DMS153 (cell line): ENCODE data around the gene CFAP97D2.
A peak's percentile ranks its signal among the peaks of the same experiment; 100 is the strongest.

Source experiments
- DNase-seq: peaks from one replicate; lab custom pipeline; 2025; lab: John Stamatoyannopoulos, UW

Gene CFAP97D2

DNA sequence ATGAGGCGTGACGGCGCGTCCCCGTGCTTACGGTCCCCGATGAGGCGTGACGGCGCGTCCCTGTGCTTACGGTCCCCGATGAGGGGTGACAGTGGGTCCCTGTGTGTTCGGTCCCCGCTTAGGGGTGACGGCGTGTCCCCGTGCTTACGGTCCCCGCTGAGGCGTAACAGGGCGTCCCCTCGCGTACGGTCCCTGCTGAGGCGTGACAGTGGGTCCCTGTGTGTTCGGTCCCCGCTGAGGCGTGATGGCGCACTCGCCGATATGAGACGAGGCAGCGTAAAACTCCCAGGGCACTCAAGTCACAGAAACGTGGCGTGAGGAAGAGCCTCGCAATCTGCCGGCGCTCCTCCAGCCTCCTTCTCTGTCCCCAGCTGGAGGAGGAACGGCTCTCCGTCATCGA is 20.9 kb downstream of the CFAP97D2 start:
- DNase-seq: no peak

DNA sequence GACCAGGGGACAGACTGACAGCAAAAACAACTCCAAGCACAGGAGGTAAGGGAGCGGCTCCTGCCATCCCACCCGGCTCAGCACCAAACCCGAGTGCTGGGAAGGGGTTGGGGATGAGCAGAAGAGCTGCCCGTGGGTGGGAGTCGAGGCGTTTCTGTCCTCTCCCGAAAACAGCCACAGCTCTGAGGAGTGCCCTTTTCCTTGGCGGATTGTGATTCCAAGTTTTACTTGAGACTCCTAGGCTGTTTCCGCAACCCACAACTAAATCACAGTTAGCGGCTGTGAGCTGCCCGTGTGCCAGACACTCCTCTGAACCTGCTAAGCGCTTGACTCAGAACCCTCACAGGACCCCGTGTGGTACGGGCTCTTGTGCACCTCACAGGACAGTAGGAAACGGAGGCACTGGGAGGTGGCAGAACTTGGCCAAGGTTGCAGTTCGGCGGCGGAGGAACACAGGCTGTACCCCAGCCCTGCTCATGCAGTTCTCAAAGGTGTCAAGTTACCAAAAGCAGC is 21.4 kb downstream of the CFAP97D2 start:
- no peak for DNase-seq

DNA sequence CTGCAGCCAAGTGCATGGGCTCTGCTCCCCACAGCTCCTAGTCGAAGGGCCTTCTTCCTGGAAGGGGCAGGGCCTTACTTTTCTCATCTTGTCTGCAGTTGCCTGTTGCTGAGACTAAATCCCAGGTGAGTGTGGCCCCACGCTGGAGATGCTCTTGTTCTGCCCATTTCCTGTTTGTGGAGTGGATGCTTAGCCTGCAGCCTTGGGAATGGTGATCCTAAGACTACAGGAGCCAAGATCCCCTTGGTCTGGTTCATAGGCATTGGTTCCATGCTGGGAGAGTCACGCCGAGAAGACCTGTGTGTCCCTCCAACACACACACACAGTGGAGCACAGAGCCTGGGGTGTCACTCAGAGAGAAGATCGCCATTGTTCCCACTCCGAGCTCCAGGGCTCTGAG is 23.5 kb downstream of the CFAP97D2 start:
- DNase-seq: no peak

DNA sequence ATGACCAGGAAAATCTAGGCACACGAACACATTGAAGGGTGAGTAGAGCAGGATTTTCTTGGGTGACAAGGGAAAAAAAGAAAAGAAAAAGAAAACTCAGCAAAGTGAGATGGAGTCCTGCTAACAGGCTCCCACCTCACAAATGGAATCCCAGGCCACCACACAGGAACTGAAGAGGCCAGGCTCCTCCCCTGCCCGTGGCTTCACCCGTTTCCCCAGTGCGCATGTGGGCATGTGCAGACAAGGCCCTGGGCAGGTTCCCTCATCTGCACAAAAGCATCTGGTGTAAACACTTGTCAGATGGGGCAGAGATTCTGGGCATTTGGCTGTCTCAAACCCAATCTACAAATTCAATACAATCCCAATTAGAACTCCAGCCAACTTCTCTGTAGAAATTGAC is 24.5 kb downstream of the CFAP97D2 start:
- DNase-seq: peak; percentile 40

DNA sequence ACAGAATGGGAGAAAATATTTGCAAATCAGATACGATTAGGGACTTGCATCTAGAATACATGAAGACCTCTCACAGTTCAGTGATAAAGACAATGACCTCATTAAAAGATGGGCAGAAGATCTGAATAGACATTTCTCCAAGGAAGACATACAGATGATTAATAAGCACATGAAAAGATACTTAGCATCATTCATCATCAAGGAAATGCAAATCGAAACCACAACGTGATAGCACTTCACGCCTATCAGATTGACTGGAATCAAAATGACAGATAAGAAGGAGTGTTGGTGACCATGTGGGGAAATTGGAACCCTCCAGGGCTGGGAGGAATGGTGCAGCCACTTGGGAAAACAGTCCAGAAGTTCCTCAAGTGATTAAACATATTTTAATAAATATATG is 25.8 kb downstream of the CFAP97D2 start:
- no peak for DNase-seq

- DNase-seq: no peak
These were observed 29.1 kb downstream of the CFAP97D2 start for GRCh38 chr13:114208134-114208533.

- DNase-seq: peak; percentile 34
These were observed 32.5 kb downstream of the CFAP97D2 start for GRCh38 chr13:114211446-114212157.

- peak; percentile 3 for DNase-seq
These were observed 33.1 kb downstream of the CFAP97D2 start for GRCh38 chr13:114212158-114212495.

GRCh38 chr13:114213980-114214379 is 34.9 kb downstream of the CFAP97D2 start:
- DNase-seq: no peak

- DNase-seq: no peak
These were observed 40.3 kb downstream of the CFAP97D2 start for GRCh38 chr13:114219392-114219791.

DNA sequence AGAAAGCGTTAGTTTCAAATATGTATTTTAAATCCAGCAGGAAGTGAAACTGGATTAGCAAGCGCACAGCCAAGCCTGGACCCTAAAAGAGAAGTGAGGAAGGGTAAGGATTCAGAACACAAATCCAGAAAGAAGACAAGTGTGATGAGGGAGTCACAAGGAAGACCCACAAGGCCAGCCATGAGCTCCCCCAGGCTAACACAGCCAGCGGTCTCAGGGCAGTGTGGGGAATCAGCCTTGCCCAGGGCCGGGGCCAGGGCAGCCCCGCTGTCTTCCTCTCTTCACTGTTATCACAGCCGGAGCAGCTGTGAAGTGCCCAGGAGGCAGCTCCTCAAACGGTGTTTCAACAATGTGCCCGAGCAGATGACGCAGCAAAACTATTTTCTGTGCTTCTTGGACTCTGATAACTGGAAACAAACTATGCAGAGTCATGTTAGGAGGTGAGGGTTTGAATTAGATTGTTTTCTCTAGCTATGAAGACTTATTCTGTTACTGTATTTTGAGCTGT is 43.5 kb downstream of the CFAP97D2 start:
- no peak for DNase-seq

GRCh38 chr13:114224201-114224600 is 45.1 kb downstream of the CFAP97D2 start:
- no peak for DNase-seq

- no peak for DNase-seq
These were observed 46.6 kb downstream of the CFAP97D2 start for GRCh38 chr13:114225610-114226009.

GRCh38 chr13:114226088-114226487 is 47.0 kb downstream of the CFAP97D2 start:
- no peak for DNase-seq

DNA sequence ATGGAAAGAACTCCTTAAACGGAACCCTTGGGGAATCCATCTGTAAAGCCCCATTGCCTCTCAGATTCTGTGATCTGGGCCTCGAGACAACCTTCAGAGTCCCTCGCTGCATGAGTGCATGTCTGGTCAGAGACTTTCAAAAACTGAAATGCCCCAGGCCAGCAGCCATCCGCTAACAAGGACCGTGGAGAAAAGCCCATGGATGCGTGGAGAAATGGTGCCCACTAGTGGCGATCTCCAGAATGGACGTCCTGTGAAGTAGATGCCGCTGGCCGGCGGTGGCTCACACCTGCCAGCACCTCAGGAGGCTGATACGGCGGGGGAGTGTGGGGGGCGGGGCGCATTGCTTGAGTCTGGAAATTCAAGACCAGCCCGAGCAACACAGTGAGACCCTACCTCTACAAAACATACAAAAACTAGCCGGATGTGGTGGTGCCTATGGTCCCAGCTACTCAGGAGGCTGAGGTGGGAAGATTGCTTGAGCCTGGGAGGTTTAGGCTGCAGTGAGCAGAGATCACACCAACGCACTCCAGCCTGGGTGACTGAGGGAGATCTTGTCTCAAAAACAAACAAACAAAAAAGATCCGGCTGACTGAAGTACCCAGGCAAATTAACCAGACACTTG is 47.8 kb downstream of the CFAP97D2 start:
- peak; percentile 53 for DNase-seq

GRCh38 chr13:114227528-114227927 is 48.5 kb downstream of the CFAP97D2 start:
- DNase-seq: no peak

GRCh38 chr13:114228176-114228575 is 49.1 kb downstream of the CFAP97D2 start:
- DNase-seq: no peak

GRCh38 chr13:114229506-114229905 is 50.4 kb downstream of the CFAP97D2 start:
- DNase-seq: no peak

- no peak for DNase-seq
These were observed 51.1 kb downstream of the CFAP97D2 start for GRCh38 chr13:114230117-114230516.

GRCh38 chr13:114230575-114230974 is 51.5 kb downstream of the CFAP97D2 start:
- DNase-seq: no peak

DNA sequence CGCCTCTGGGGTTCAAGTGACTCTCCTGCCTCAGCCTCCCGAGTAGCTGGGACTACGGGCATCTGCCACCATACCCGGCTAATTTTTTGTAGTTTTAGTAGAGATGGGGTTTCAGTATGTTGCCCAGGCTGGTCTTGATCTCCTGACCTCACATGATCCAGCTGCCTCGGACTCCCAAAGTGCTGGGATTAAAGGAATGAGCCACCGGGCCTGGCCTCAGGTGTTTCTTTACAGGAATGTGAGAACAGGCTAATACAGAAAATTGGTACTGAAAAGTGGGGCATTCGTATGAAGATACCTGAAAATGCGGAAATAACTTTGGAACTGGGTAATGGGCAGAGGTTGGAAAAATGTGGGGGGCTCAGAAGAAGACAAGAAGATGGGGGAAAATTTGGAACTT is 52.8 kb downstream of the CFAP97D2 start:
- DNase-seq: no peak

GRCh38 chr13:114234266-114234644 is 55.2 kb downstream of the CFAP97D2 start:
- DNase-seq: no peak

DNA sequence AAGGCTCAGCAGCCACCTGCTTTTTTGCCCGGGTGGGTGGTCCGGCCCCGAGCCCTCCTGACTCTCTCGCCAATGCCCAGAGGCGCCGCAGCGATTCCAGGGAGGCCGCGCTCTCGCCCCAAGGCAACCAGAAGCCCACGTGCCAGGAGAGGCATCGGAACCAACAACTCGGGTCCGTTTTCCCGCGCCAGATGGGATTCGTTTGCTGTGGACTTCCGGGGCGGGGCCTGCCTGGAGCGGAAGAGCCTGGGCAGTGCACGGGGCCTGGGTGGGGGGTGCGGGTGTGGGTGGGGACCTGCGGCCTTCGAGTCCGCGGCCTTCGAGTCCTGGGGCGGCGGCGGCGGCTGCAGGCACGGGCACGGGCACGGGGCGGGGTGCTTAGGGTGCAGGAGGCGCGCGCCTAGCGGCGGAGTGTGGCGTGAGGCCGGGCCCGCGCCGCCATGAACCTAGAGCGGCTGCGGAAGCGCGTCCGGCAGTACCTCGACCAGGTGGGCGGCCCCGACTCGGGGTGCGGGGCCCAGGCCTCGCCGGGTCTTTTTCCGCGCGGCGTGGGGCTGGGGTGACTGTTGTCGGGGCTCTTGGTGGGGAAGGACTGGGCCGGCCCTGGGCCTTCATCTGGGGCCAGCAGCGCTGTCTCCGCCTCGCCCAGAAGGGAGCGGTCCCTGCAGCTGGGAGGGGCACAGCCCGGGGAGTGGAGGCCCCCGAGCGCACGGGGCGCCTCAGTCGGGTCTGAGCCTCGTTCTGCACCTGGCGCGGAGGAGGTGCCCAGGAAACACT is 55.8 kb downstream of the CFAP97D2 start, which contains the start of gene CDC16:
TSS of gene CDC16 (plus strand) at position 253 of the 777 bp plus-strand sequence. CDS start at position 441, 188 bp downstream.
- DNase-seq: peak; percentile 83
